PC-9 (cell line): ENCODE measurements around the gene DLD.

Source experiments
- CTCF ChIP-seq: fragments of 200-600 bp; sonication (generic); conservative IDR thresholded peaks from 2 replicates; pipeline ENCODE4 v1.6.1; 2017; ENCODE audit warnings: mixed run types, antibody characterized with exemption, mild to moderate bottlenecking, moderate library complexity
- EZH2 ChIP-seq: fragments of 200-600 bp; sonication (generic); IDR thresholded peaks from 2 replicates; pipeline ENCODE4 v1.8.0; 2017; ENCODE audit warnings: antibody characterized with exemption, low read depth

- TF ChIP-seq CTCF (no peak), EZH2 (no peak)
Measured at GRCh38 chr7:107902381-107902780, 11.4 kb downstream of the DLD start.
